HG03558 (cell line): ENCODE data around the gene ADAM8.
A peak's percentile ranks its signal among the peaks of the same experiment; 100 is the strongest.

Source experiments
- ATAC-seq: cut with Tn5 transposase; IDR thresholded peaks from one replicate; pipeline ENCODE4 v1.9.1; 2021; ENCODE audit warnings: moderate number of reproducible peaks; ENCODE audit not compliant: unreplicated experiment; ENCODE audit errors: extremely low read depth

Gene ADAM8

GRCh38 chr10:133309100-133309719, 32.5 kb upstream of the ADAM8 start:
- peak; percentile 50 for ATAC-seq

GRCh38 chr10:133308421-133309099, 31.9 kb upstream of the ADAM8 start, which contains the start of the genes TUBGCP2 and ZNF511:
TUBGCP2 (minus strand) TSS chr10:133308872; CDS start chr10:133302941, 5,931 bp downstream.
ZNF511 (plus strand) TSS chr10:133308914; CDS start chr10:133308944, 30 bp downstream.
- ATAC-seq: peak; percentile 56

- ATAC-seq: no peak
Measured at GRCh38 chr10:133307776-133308420, 31.2 kb upstream of the ADAM8 start.

- no peak for ATAC-seq
Measured at GRCh38 chr10:133306941-133307379, 30.3 kb upstream of the ADAM8 start.

- no peak for ATAC-seq
Measured at GRCh38 chr10:133306097-133306476, 29.4 kb upstream of the ADAM8 start.

GRCh38 chr10:133303206-133303605, 26.5 kb upstream of the ADAM8 start:
- no peak for ATAC-seq

GRCh38 chr10:133302230-133302629, 25.6 kb upstream of the ADAM8 start:
- no peak for ATAC-seq

- no peak for ATAC-seq
Measured at GRCh38 chr10:133299738-133300137, 23.1 kb upstream of the ADAM8 start.

GRCh38 chr10:133299224-133299623, 22.6 kb upstream of the ADAM8 start:
- ATAC-seq: no peak

- no peak for ATAC-seq
Measured at GRCh38 chr10:133298466-133298865, 21.8 kb upstream of the ADAM8 start.

- ATAC-seq: no peak
Measured at GRCh38 chr10:133297504-133297903, 20.8 kb upstream of the ADAM8 start.

GRCh38 chr10:133295426-133296320, 19.0 kb upstream of the ADAM8 start:
- ATAC-seq: no peak

- no peak for ATAC-seq
Measured at GRCh38 chr10:133294189-133294588, 17.5 kb upstream of the ADAM8 start.

- no peak for ATAC-seq
Measured at GRCh38 chr10:133293810-133294119, 17.1 kb upstream of the ADAM8 start.

GRCh38 chr10:133292919-133293809, 16.5 kb upstream of the ADAM8 start:
- ATAC-seq: no peak

GRCh38 chr10:133289761-133290160, 13.1 kb upstream of the ADAM8 start:
- no peak for ATAC-seq

GRCh38 chr10:133287832-133288500, 11.3 kb upstream of the ADAM8 start:
- no peak for ATAC-seq

- ATAC-seq: no peak
Measured at GRCh38 chr10:133286366-133286765, 9.7 kb upstream of the ADAM8 start.

GRCh38 chr10:133285217-133285616, 8.5 kb upstream of the ADAM8 start:
- ATAC-seq: no peak
